Activated T-helper 1 cell treated with Interleukin-2 at 50 U/mL for 16 hours (primary cell): ENCODE measurements around the gene RALBP1.

Source experiments
- DNase-seq: peaks from one replicate; pipeline ENCODE4 v3.0.0-alpha.2; 2020; ENCODE audit warnings: low read depth

RALBP1 gene

GRCh38 chr18:9508446-9509025, 33.2 kb downstream of the RALBP1 start:
- no peak for DNase-seq

- no peak for DNase-seq
These were observed 38.7 kb downstream of the RALBP1 start for GRCh38 chr18:9513971-9514512.

- DNase-seq, result no peak
These were observed 41.2 kb downstream of the RALBP1 start for GRCh38 chr18:9516437-9517064.

GRCh38 chr18:9517869-9518268, 42.6 kb downstream of the RALBP1 start:
- DNase-seq, result no peak

GRCh38 chr18:9519399-9519798, 44.1 kb downstream of the RALBP1 start:
- DNase-seq, result no peak

- DNase-seq, result no peak
These were observed 45.4 kb downstream of the RALBP1 start for GRCh38 chr18:9520666-9521065.

GRCh38 chr18:9521770-9522169, 46.5 kb downstream of the RALBP1 start:
- DNase-seq, result no peak

GRCh38 chr18:9522952-9523351, 47.6 kb downstream of the RALBP1 start:
- DNase-seq, result no peak

GRCh38 chr18:9526458-9526857, 51.1 kb downstream of the RALBP1 start:
- DNase-seq, result no peak

GRCh38 chr18:9530226-9531009, 55.1 kb downstream of the RALBP1 start:
- DNase-seq, result no peak

- DNase-seq, result no peak
These were observed 56.6 kb downstream of the RALBP1 start for GRCh38 chr18:9531791-9532410.

- no peak for DNase-seq
These were observed 59.5 kb downstream of the RALBP1 start for GRCh38 chr18:9534844-9535243.

GRCh38 chr18:9535430-9535991, 60.2 kb downstream of the RALBP1 start:
- no peak for DNase-seq

GRCh38 chr18:9536354-9537152, 61.2 kb downstream of the RALBP1 start:
- DNase-seq, result no peak

- no peak for DNase-seq
These were observed 62.4 kb downstream of the RALBP1 start for GRCh38 chr18:9537677-9538076.

GRCh38 chr18:9539283-9539682, 64.0 kb downstream of the RALBP1 start:
- DNase-seq, result no peak

GRCh38 chr18:9539938-9540337, 64.6 kb downstream of the RALBP1 start:
- no peak for DNase-seq

GRCh38 chr18:9542924-9543323, 67.6 kb downstream of the RALBP1 start:
- DNase-seq, result no peak

- no peak for DNase-seq
These were observed 69.7 kb downstream of the RALBP1 start for GRCh38 chr18:9545029-9545428.

- no peak for DNase-seq
These were observed 71.2 kb downstream of the RALBP1 start for GRCh38 chr18:9546468-9546867.

GRCh38 chr18:9547782-9548181, 72.5 kb downstream of the RALBP1 start:
- no peak for DNase-seq
